ENCODE measurements around the gene KCNQ5.

Gene KCNQ5

GRCh38 chr6:73058736-73059135 is 436.9 kb downstream of the KCNQ5 start:
- no peak for DNase-seq (ENCODE audit: low spot score)

GRCh38 chr6:73062130-73062529 is 440.3 kb downstream of the KCNQ5 start:
- no peak for DNase-seq (ENCODE audit: low spot score)

GRCh38 chr6:73062837-73063236 is 441.0 kb downstream of the KCNQ5 start:
- no peak for DNase-seq (ENCODE audit: low spot score)

GRCh38 chr6:73064266-73064665 is 442.4 kb downstream of the KCNQ5 start:
- no peak for DNase-seq (ENCODE audit: low spot score)

GRCh38 chr6:73073238-73073637 is 451.4 kb downstream of the KCNQ5 start:
- no peak for DNase-seq (ENCODE audit: low spot score)

GRCh38 chr6:73074175-73074574 is 452.3 kb downstream of the KCNQ5 start:
- no peak for DNase-seq (ENCODE audit: low spot score)

- DNase-seq (ENCODE audit: low spot score), result no peak
These were observed 454.5 kb downstream of the KCNQ5 start for GRCh38 chr6:73076211-73076954.

- no peak for DNase-seq (ENCODE audit: low spot score)
These were observed 456.5 kb downstream of the KCNQ5 start for GRCh38 chr6:73078333-73078862.

GRCh38 chr6:73078908-73079610 is 457.2 kb downstream of the KCNQ5 start:
- DNase-seq (ENCODE audit: low spot score), result no peak

GRCh38 chr6:73079611-73079955 is 457.7 kb downstream of the KCNQ5 start:
- DNase-seq (ENCODE audit: low spot score), result no peak

GRCh38 chr6:73079978-73080377 is 458.1 kb downstream of the KCNQ5 start:
- DNase-seq (ENCODE audit: low spot score), result no peak

- DNase-seq (ENCODE audit: low spot score), result no peak
These were observed 460.1 kb downstream of the KCNQ5 start for GRCh38 chr6:73081955-73082354.

- DNase-seq (ENCODE audit: low spot score), result no peak
These were observed 462.0 kb downstream of the KCNQ5 start for GRCh38 chr6:73083886-73084285.

GRCh38 chr6:73085443-73085871 is 463.6 kb downstream of the KCNQ5 start:
- DNase-seq (ENCODE audit: low spot score), result no peak

- DNase-seq (ENCODE audit: low spot score), result no peak
These were observed 464.9 kb downstream of the KCNQ5 start for GRCh38 chr6:73086726-73087125.

GRCh38 chr6:73088138-73088813 is 466.4 kb downstream of the KCNQ5 start:
- DNase-seq (ENCODE audit: low spot score), result no peak

- DNase-seq (ENCODE audit: low spot score), result no peak
These were observed 483.1 kb downstream of the KCNQ5 start for GRCh38 chr6:73104921-73105320.

GRCh38 chr6:73107016-73107415 is 485.2 kb downstream of the KCNQ5 start:
- DNase-seq (ENCODE audit: low spot score), result no peak

- DNase-seq (ENCODE audit: low spot score), result no peak
These were observed 487.1 kb downstream of the KCNQ5 start for GRCh38 chr6:73108949-73109348.

GRCh38 chr6:73109659-73110058 is 487.8 kb downstream of the KCNQ5 start:
- DNase-seq (ENCODE audit: low spot score), result no peak

GRCh38 chr6:73116330-73116729 is 494.5 kb downstream of the KCNQ5 start:
- no peak for DNase-seq (ENCODE audit: low spot score)

- DNase-seq (ENCODE audit: low spot score), result no peak
These were observed 499.6 kb downstream of the KCNQ5 start for GRCh38 chr6:73121421-73121993.
